ENCODE results near the gene SGSH.

Gene SGSH

GRCh38 chr17:80182845-80183223 is 37.3 kb downstream of the SGSH start:
- DNase-seq (ENCODE audit: low spot score): no peak
- TF ChIP-seq CTCF (IDR thresholded peaks at IDR 0.05; ENCODE audit: extremely low read depth, insufficient read depth, missing control alignments): no peak
- in situ Hi-C loops (cut with MboI; ENCODE audit: low pct_unique_long_range_greater_than_20kb, low sequenced_read_pairs, unreplicated experiment): no loop called here

- DNase-seq (ENCODE audit: low spot score): no peak
- in situ Hi-C loops (cut with MboI; ENCODE audit: low pct_unique_long_range_greater_than_20kb, low sequenced_read_pairs, unreplicated experiment): no loop called here
- TF ChIP-seq CTCF (IDR thresholded peaks at IDR 0.05; ENCODE audit: extremely low read depth, insufficient read depth, missing control alignments): no peak
Measured at GRCh38 chr17:80182118-80182844, 37.9 kb downstream of the SGSH start.

- in situ Hi-C loops (cut with MboI; ENCODE audit: low pct_unique_long_range_greater_than_20kb, low sequenced_read_pairs, unreplicated experiment): no loop called here
- DNase-seq (ENCODE audit: low spot score): no peak
- TF ChIP-seq CTCF (IDR thresholded peaks at IDR 0.05; ENCODE audit: extremely low read depth, insufficient read depth, missing control alignments): no peak
Measured at GRCh38 chr17:80181431-80181830, 38.7 kb downstream of the SGSH start.

GRCh38 chr17:80180192-80180591 is 39.9 kb downstream of the SGSH start:
- TF ChIP-seq CTCF (IDR thresholded peaks at IDR 0.05; ENCODE audit: extremely low read depth, insufficient read depth, missing control alignments): no peak
- in situ Hi-C loops (cut with MboI; ENCODE audit: low pct_unique_long_range_greater_than_20kb, low sequenced_read_pairs, unreplicated experiment): no loop called here
- no peak for DNase-seq (ENCODE audit: low spot score)

GRCh38 chr17:80177986-80178595 is 42.0 kb downstream of the SGSH start:
- no peak for DNase-seq (ENCODE audit: low spot score)
- no peak for TF ChIP-seq CTCF (IDR thresholded peaks at IDR 0.05; ENCODE audit: extremely low read depth, insufficient read depth, missing control alignments)
- in situ Hi-C loops (cut with MboI; ENCODE audit: low pct_unique_long_range_greater_than_20kb, low sequenced_read_pairs, unreplicated experiment): no loop called here

GRCh38 chr17:80176757-80177156 is 43.4 kb downstream of the SGSH start:
- DNase-seq (ENCODE audit: low spot score): no peak
- in situ Hi-C loops (cut with MboI; ENCODE audit: low pct_unique_long_range_greater_than_20kb, low sequenced_read_pairs, unreplicated experiment): no loop called here
- TF ChIP-seq CTCF (IDR thresholded peaks at IDR 0.05; ENCODE audit: extremely low read depth, insufficient read depth, missing control alignments): no peak
